ENCODE results near the gene ARHGAP24. TPM values are rescaled to one million over a fixed set of nuclear protein-coding genes. Genes with fewer than 3 reads are reported as not detected.
"Not testable (repeated sequence)": the region's sequence is repeated elsewhere in the genome, so short reads cannot be mapped to it uniquely, and the experiment has no call there.

The ARHGAP24 gene
- total RNA-seq, 4 donors from 2014 or later, result 12.1 to 60.8 (median 18.9) TPM

- Histone ChIP-seq H3K4me3 (no peak overlapping the region), H3K9me3 (no peaks in the 10 kb centered on the region), H3K4me1 (no peaks in the 10 kb centered on the region), H3K27me3 (no peaks in the 10 kb centered on the region), H3K36me3 (no peaks in the 10 kb centered on the region), H3K27ac (peak overlapping the region; percentile 34 to 66)
- intact Hi-C loops (cut with DNase I; ENCODE audit: low total_unique reads), result no loop called here
- TF ChIP-seq CTCF (IDR thresholded peaks at IDR 0.05), result no peak
- no peak for TF ChIP-seq POLR2A (IDR thresholded peaks at IDR 0.05)
- peak; percentile 28 to 36 for DNase-seq
Measured at GRCh38 chr4:85498068-85498733, 23.3 kb downstream of the ARHGAP24 start.

- H3K4me1 ChIP-seq, result no peaks in the 10 kb centered on the region
- intact Hi-C loops (cut with DNase I; ENCODE audit: low total_unique reads), result no loop called here
- no peak overlapping the region for H3K4me3 ChIP-seq
- TF ChIP-seq POLR2A (IDR thresholded peaks at IDR 0.05) (no peak), CTCF (IDR thresholded peaks at IDR 0.05) (no peak)
- H3K27ac ChIP-seq, result no peak overlapping the region
- H3K9me3 ChIP-seq, result no peaks in the 10 kb centered on the region
- DNase-seq, result no peak
- H3K36me3 ChIP-seq, result no peaks in the 10 kb centered on the region
- no peaks in the 10 kb centered on the region for H3K27me3 ChIP-seq
Measured at GRCh38 chr4:85499573-85499972, 24.6 kb downstream of the ARHGAP24 start.

DNA sequence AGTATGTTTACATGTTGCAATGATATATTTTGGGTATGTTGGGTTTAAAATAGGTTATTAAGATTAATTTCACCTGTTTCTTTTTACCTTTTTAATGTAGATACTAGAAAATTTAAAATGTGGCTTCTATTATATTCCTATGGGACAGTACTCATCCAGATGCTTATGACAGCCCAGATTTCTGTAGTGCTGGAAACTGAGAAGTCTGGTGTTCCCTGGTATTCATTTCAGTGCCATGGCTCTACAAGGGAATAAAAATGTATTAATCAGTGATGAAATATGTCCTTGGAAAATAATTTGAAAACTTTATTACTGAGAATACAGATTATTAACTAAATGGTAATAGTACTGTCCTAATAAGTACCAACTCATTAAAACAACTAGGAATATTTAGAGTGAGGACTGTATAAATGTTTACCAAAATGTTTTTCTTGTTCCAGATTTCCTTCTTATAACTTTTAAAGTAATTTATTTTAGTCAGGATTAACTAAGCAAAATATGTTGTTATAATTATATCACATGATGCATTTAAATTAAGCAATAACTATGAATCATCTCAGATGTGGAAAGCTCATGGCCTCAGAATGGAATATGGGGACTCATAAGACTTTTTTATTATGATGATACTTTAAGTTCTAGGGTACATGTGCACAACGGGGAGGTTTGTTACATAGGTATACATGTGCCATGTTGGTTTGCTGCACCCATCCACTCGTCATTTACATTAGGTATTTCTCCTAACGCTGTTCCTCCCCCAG, 25.3 kb downstream of the ARHGAP24 start:
- Histone ChIP-seq H3K27me3 (no peaks in the 10 kb centered on the region), H3K36me3 (no peaks in the 10 kb centered on the region), H3K4me3 (no peak overlapping the region), H3K4me1 (no peaks in the 10 kb centered on the region), H3K9me3 (no peaks in the 10 kb centered on the region), H3K27ac (no peak overlapping the region)
- intact Hi-C loops (cut with DNase I; ENCODE audit: low total_unique reads), result no loop called here
- DNase-seq, result no peak
- TF ChIP-seq POLR2A (IDR thresholded peaks at IDR 0.05) (no peak), CTCF (IDR thresholded peaks at IDR 0.05) (no peak)

DNA sequence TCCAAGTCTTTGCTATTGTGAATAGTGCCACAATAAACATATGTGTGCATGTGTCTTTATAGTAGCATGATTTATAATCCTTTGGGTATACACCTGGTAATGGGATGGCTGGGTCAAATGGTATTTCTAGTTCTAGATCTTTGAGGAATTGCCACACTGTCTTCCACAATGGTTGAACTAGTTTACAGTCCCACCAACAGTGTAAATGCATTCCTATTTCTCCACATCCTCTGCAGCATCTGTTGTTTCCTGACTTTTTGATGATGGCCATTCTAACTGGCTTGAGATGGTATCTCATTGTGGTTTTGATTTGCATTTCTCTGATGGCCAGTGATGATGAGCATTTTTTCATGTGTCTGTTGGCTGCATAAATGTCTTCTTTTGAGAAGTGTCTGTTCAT, 26.2 kb downstream of the ARHGAP24 start:
- H3K4me1 ChIP-seq; H3K27me3 ChIP-seq; intact Hi-C loops (cut with DNase I; ENCODE audit: low total_unique reads); DNase-seq; H3K4me3 ChIP-seq; H3K9me3 ChIP-seq; H3K36me3 ChIP-seq; H3K27ac ChIP-seq: not testable (repeated sequence)

GRCh38 chr4:85508654-85509053, 33.7 kb downstream of the ARHGAP24 start:
- Histone ChIP-seq H3K4me3 (no peak overlapping the region), H3K4me1 (no peaks in the 10 kb centered on the region), H3K9me3 (no peaks in the 10 kb centered on the region), H3K36me3 (no peaks in the 10 kb centered on the region), H3K27ac (no peak overlapping the region), H3K27me3 (no peaks in the 10 kb centered on the region)
- DNase-seq, result no peak
- TF ChIP-seq POLR2A (IDR thresholded peaks at IDR 0.05), result no peak
- TF ChIP-seq CTCF (IDR thresholded peaks at IDR 0.05), result no peak
- intact Hi-C loops (cut with DNase I; ENCODE audit: low total_unique reads), result no loop called here
